SU-DHL-6 (cell line): Measurements from ENCODE around the gene RXFP2.

Experiments
- H2AFZ ChIP-seq: fragments of 200-600 bp; sonication (generic); 2 replicates; pipeline ENCODE4 v1.6.1; 2014; ENCODE audit warnings: low read depth, mild to moderate bottlenecking, moderate library complexity, mixed read lengths, antibody characterized with exemption, low read length; ENCODE audit not compliant: severe bottlenecking
- H3F3A ChIP-seq: fragments of 200-600 bp; shearing (Covaris generic); 2 replicates; pipeline ENCODE4 v1.6.0; 2016; ENCODE audit warnings: antibody characterized with exemption, mild to moderate bottlenecking; ENCODE audit not compliant: insufficient read depth
- H3K27ac ChIP-seq: fragments of 200-600 bp; sonication (generic); 2 replicates; pipeline ENCODE4 v1.5.1; 2016; ENCODE audit warnings: low read depth, mild to moderate bottlenecking, low read length, moderate library complexity, mixed read lengths
- H3K27me3 ChIP-seq: fragments of 200-600 bp; sonication (generic), shearing (Covaris generic); 2 replicates; pipeline ENCODE4 v1.6.0; 2014; ENCODE audit warnings: mild to moderate bottlenecking, low read length
- H3K36me3 ChIP-seq: fragments of 200-600 bp; sonication (generic); 2 replicates; pipeline ENCODE4 v1.6.1; 2014; ENCODE audit warnings: mild to moderate bottlenecking, low read length, mixed read lengths
- H3K4me2 ChIP-seq: fragments of 300-600, 200-600 bp; shearing (Covaris generic), sonication (generic); 2 replicates; pipeline ENCODE4 v1.6.0; 2014; ENCODE audit warnings: low read length, low read depth, mild to moderate bottlenecking; ENCODE audit not compliant: poor library complexity, severe bottlenecking
- H3K4me3 ChIP-seq: fragments of 200-600 bp; sonication (generic); 2 replicates; pipeline ENCODE4 v1.5.1; 2014; ENCODE audit warnings: antibody characterized with exemption, low read length, mild to moderate bottlenecking, mixed read lengths; ENCODE audit not compliant: insufficient read depth, poor library complexity, severe bottlenecking
- H3K79me2 ChIP-seq: fragments of 200-600 bp; sonication (generic); 2 replicates; pipeline ENCODE4 v1.6.1; 2014; ENCODE audit warnings: mild to moderate bottlenecking, low read length, moderate library complexity; ENCODE audit not compliant: insufficient read depth
- H3K9ac ChIP-seq: fragments of 200-600 bp; sonication (generic); 2 replicates; pipeline ENCODE4 v1.7.0; 2014; ENCODE audit warnings: mild to moderate bottlenecking, low read length
- H3K9me2 ChIP-seq: fragments of 200-600 bp; sonication (generic); replicated peaks from 2 replicates; pipeline ENCODE4 v1.6.1; 2014; ENCODE audit warnings: low read length; ENCODE audit not compliant: insufficient read depth
- H3K9me3 ChIP-seq: fragments of 200-600 bp; sonication (generic); 2 replicates; pipeline ENCODE4 v1.6.1; 2014; ENCODE audit warnings: low read length, mixed read lengths; ENCODE audit not compliant: insufficient read depth
- H4K20me1 ChIP-seq: fragments of 200-600 bp; sonication (generic); 2 replicates; pipeline ENCODE4 v1.6.1; 2014; ENCODE audit warnings: low read depth, mild to moderate bottlenecking, antibody characterized with exemption, low read length, moderate library complexity, mixed read lengths
- EZH2phosphoT487 ChIP-seq: fragments of 200-600 bp; sonication (generic), shearing (Covaris generic); conservative IDR thresholded peaks from 2 replicates; pipeline ENCODE4 v1.6.1; 2018; ENCODE audit warnings: mild to moderate bottlenecking, antibody characterized with exemption, low read length, moderate library complexity, mixed read lengths
- TF ChIP-seq, protein P1 (sequence below): fragments of 200-600 bp; sonication (generic); IDR thresholded peaks from one replicate; pipeline ENCODE4 v1.5.1; 2017; ENCODE audit warnings: antibody characterized with exemption, mild to moderate bottlenecking, low read length, moderate library complexity; ENCODE audit not compliant: insufficient read depth, poor library complexity, severe bottlenecking

Gene RXFP2

DNA sequence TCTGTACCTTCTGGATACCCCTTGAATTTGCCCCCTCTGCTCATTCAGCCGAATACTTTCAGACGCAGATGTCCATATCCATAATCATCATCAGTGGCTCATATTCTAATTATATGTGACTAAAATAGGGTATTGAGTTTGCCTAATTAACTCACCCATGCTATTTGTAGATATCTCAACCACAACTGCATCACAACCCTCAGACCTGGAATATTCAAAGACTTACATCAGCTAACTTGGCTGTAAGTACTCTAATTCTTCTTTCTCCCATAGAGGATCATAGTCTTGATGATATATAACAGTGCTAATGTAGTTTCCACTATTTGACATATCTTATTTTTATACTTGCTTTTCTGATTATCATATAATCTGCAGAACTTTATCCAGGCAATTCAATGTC is 35.8 kb downstream of the RXFP2 start:
- no peak overlapping the region for H3K27ac ChIP-seq
- TF ChIP-seq EZH2phosphoT487 = no peak
- TF ChIP-seq, protein P1, sequence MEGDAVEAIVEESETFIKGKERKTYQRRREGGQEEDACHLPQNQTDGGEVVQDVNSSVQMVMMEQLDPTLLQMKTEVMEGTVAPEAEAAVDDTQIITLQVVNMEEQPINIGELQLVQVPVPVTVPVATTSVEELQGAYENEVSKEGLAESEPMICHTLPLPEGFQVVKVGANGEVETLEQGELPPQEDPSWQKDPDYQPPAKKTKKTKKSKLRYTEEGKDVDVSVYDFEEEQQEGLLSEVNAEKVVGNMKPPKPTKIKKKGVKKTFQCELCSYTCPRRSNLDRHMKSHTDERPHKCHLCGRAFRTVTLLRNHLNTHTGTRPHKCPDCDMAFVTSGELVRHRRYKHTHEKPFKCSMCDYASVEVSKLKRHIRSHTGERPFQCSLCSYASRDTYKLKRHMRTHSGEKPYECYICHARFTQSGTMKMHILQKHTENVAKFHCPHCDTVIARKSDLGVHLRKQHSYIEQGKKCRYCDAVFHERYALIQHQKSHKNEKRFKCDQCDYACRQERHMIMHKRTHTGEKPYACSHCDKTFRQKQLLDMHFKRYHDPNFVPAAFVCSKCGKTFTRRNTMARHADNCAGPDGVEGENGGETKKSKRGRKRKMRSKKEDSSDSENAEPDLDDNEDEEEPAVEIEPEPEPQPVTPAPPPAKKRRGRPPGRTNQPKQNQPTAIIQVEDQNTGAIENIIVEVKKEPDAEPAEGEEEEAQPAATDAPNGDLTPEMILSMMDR = no peak
- H3K9me2 ChIP-seq = no peaks in the 10 kb centered on the region
- no peaks in the 10 kb centered on the region for H3K36me3 ChIP-seq
- no peak overlapping the region for H2AFZ ChIP-seq
- no peaks in the 10 kb centered on the region for H3K79me2 ChIP-seq
- H3K9me3 ChIP-seq = no peaks in the 10 kb centered on the region
- no peaks in the 10 kb centered on the region for H3F3A ChIP-seq
- H3K9ac ChIP-seq = no peak overlapping the region
- H3K27me3 ChIP-seq = no peaks in the 10 kb centered on the region
- H3K4me2 ChIP-seq = no peak overlapping the region
- no peak overlapping the region for H3K4me3 ChIP-seq
- no peaks in the 10 kb centered on the region for H4K20me1 ChIP-seq

DNA sequence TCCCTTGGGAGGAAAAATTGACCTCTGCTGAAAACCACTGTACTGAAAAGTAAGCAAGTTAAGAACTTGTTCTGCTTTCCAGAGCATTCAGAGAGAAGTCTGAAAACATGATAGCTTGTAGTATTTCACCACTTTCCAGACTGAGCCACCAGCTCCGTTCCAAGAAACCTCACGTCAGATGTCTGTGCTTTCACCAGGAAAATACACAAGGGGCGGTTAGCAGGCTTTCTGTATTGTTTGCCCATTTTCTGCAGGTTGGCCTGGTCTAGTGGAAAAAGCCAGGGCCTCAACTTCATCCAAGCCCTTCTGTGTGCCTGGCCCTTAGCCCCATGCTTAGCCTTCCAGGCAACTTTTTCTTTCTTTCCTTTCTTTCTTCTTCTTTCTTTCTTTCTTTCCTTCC is 36.4 kb downstream of the RXFP2 start:
- Histone ChIP-seq H3K27ac (no peak overlapping the region), H3K9ac (no peak overlapping the region), H3K9me3 (no peaks in the 10 kb centered on the region), H4K20me1 (no peaks in the 10 kb centered on the region), H3K4me2 (no peak overlapping the region), H3K27me3 (no peaks in the 10 kb centered on the region), H3K4me3 (no peak overlapping the region), H3K36me3 (no peaks in the 10 kb centered on the region), H2AFZ (no peak overlapping the region), H3K9me2 (no peaks in the 10 kb centered on the region), H3K79me2 (no peaks in the 10 kb centered on the region), H3F3A (no peaks in the 10 kb centered on the region)
- TF ChIP-seq EZH2phosphoT487 = no peak
- TF ChIP-seq, protein P1 = no peak

DNA sequence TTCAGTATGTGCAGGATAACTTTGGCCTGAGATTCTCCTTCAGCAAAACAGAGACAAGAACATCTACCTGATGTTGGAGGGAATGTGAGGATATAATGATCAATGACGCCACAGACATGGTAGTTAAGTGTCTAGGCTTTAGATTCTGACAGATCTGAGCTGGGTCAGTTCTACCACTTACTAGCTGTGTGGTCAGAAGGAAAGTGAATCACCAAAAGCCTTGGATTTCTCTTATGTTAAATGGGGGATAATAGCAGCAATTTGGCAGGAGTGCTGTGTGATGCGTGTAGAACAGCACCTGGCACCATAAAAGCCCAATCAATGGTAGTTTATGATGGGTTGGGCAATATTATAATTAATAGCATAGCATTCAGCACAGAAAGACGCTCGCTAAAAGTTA is 41.7 kb downstream of the RXFP2 start:
- no peaks in the 10 kb centered on the region for H3K27me3 ChIP-seq
- no peak overlapping the region for H3K9ac ChIP-seq
- H3K79me2 ChIP-seq = no peaks in the 10 kb centered on the region
- H3K4me3 ChIP-seq = no peak overlapping the region
- no peak overlapping the region for H3K27ac ChIP-seq
- H3K4me2 ChIP-seq = no peak overlapping the region
- TF ChIP-seq, protein P1 = no peak
- H3F3A ChIP-seq = no peaks in the 10 kb centered on the region
- no peaks in the 10 kb centered on the region for H3K9me3 ChIP-seq
- no peak overlapping the region for H2AFZ ChIP-seq
- no peaks in the 10 kb centered on the region for H3K36me3 ChIP-seq
- H3K9me2 ChIP-seq = no peaks in the 10 kb centered on the region
- no peaks in the 10 kb centered on the region for H4K20me1 ChIP-seq

DNA sequence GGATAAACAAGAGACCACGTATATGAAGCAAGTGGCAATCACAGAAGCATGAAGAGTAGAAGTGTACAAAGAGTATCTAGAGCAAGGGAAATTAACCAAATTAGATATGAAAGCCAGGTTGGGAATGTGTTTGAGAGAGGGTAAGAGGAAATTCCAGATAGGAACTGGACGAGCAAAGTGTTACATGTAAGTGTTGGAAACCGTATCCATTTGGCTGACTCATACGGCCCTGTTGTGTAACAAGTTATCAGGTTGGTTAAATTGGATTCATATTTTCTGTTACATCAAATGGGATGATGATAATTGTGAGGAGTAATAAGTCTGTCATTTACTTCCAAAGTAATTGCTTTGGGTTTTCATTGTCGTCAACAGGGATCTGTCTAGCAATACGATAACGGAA is 46.7 kb downstream of the RXFP2 start:
- Histone ChIP-seq H3K36me3 (no peaks in the 10 kb centered on the region), H4K20me1 (no peaks in the 10 kb centered on the region), H3K79me2 (no peaks in the 10 kb centered on the region), H3F3A (no peaks in the 10 kb centered on the region), H3K4me2 (no peak overlapping the region), H2AFZ (no peak overlapping the region), H3K27me3 (no peaks in the 10 kb centered on the region), H3K27ac (no peak overlapping the region), H3K9me3 (no peaks in the 10 kb centered on the region), H3K9me2 (no peaks in the 10 kb centered on the region), H3K4me3 (no peak overlapping the region), H3K9ac (no peak overlapping the region)
- TF ChIP-seq, protein P1 = no peak
- no peak for TF ChIP-seq EZH2phosphoT487
